Left colon (tissue), 2 donors: Measurements from ENCODE around the gene ATP8B4. TPM values are rescaled to one million over a fixed set of nuclear protein-coding genes. Genes with fewer than 3 reads are reported as not detected.
"Not testable (repeated sequence)": the region's sequence is repeated elsewhere in the genome, so short reads cannot be mapped to it uniquely, and the experiment has no call there.

ENCODE experiments used
- ATAC-seq: fragments of 200-7000 bp; cut with Tn5 transposase; one replicate; pipeline ENCODE4 v1.9.1; 2020; ENCODE audit warnings: mild to moderate bottlenecking, moderate library complexity
- DNase-seq, 2 donors: peaks; one replicate each; pipeline ENCODE4 v3.0.0-alpha.2; 2020
- intact Hi-C, 2 donors: fragments of 100-400 bp; cut with DNase I in 1 of 2; cut with micrococcal nuclease in 1 of 2; formaldehyde crosslinking; loops; one replicate each; pipeline versions ENCODE4 v1.11.2 to v1.14.0; 2022; cut with DNase I, micrococcal nuclease
- total RNA-seq, 2 donors: library from RNA; stranded (reverse); fragmentation: NEBNext Ultra II Directional; extraction: Animal tissue kit (Norgen Biotek cat#: 25700); gene quantifications; one replicate each; pipeline ENCODE4 v1.2.1, GENCODE V29; 2021
- donor health status: DM: no; HTN: no; CAD: no.
- donor health status: DM: yes; HTN: yes; CAD: no.

The ATP8B4 gene
- total RNA-seq, 2 donors from 2014 or later = 1.9 to 5.9 TPM

- intact Hi-C loops = no loop called here
- ATAC-seq = no peak
- DNase-seq = no peak
These were observed 128.0 kb downstream of the ATP8B4 start for GRCh38 chr15:49990835-49991545.

GRCh38 chr15:49989498-49989897, 129.5 kb downstream of the ATP8B4 start:
- DNase-seq = no peak
- intact Hi-C loops = no loop called here
- no peak for ATAC-seq

- DNase-seq (no peak), ATAC-seq (no peak)
- intact Hi-C loops = no loop called here
These were observed 130.3 kb downstream of the ATP8B4 start for GRCh38 chr15:49988766-49989165.

- intact Hi-C loops = no loop called here
These were observed 131.1 kb downstream of the ATP8B4 start for GRCh38 chr15:49987896-49988295.

GRCh38 chr15:49987198-49987785, 131.7 kb downstream of the ATP8B4 start:
- ATAC-seq = no peak
- intact Hi-C loops = no loop called here
- no peak for DNase-seq

More at GRCh38 chr15:49987896-49988295, 131.1 kb downstream of the ATP8B4 start:
- DNase-seq (no peak), ATAC-seq (no peak)

- intact Hi-C loops = no loop called here
- DNase-seq (no peak), ATAC-seq (no peak)
These were observed 132.7 kb downstream of the ATP8B4 start for GRCh38 chr15:49986326-49986725.

- DNase-seq (no peak), ATAC-seq (no peak)
- intact Hi-C loops = no loop called here
These were observed 133.6 kb downstream of the ATP8B4 start for GRCh38 chr15:49985463-49985862.

GRCh38 chr15:49984436-49984835, 134.6 kb downstream of the ATP8B4 start:
- intact Hi-C loops = no loop called here
- ATAC-seq (no peak), DNase-seq (no peak)

GRCh38 chr15:49982584-49982983, 136.4 kb downstream of the ATP8B4 start:
- intact Hi-C loops = no loop called here
- no peak for ATAC-seq
- DNase-seq = no peak

- intact Hi-C loops = no loop called here
- no peak for ATAC-seq
These were observed 139.2 kb downstream of the ATP8B4 start for GRCh38 chr15:49979705-49980382.

GRCh38 chr15:49978121-49978520, 140.9 kb downstream of the ATP8B4 start:
- ATAC-seq = no peak
- intact Hi-C loops = no loop called here
- DNase-seq = no peak

More at GRCh38 chr15:49979705-49980382, 139.2 kb downstream of the ATP8B4 start:
- DNase-seq = no peak

- DNase-seq = no peak
- intact Hi-C loops = no loop called here
- ATAC-seq = no peak
These were observed 141.7 kb downstream of the ATP8B4 start for GRCh38 chr15:49977306-49977705.

- DNase-seq = no peak
- ATAC-seq = no peak
- intact Hi-C loops = no loop called here
These were observed 154.5 kb downstream of the ATP8B4 start for GRCh38 chr15:49964551-49964950.

GRCh38 chr15:49964061-49964460, 155.0 kb downstream of the ATP8B4 start:
- no peak for DNase-seq
- intact Hi-C loops = no loop called here

GRCh38 chr15:49963033-49963772, 155.8 kb downstream of the ATP8B4 start:
- DNase-seq, ATAC-seq, intact Hi-C loops: not testable (repeated sequence)

More at GRCh38 chr15:49964061-49964460, 155.0 kb downstream of the ATP8B4 start:
- no peak for ATAC-seq

- intact Hi-C loops = no loop called here
- ATAC-seq (no peak), DNase-seq (no peak)
These were observed 156.9 kb downstream of the ATP8B4 start for GRCh38 chr15:49962044-49962602.

GRCh38 chr15:49953421-49953820, 165.6 kb downstream of the ATP8B4 start:
- intact Hi-C loops = no loop called here
- ATAC-seq (no peak), DNase-seq (no peak)

GRCh38 chr15:49946681-49947080, 172.4 kb downstream of the ATP8B4 start:
- intact Hi-C loops = no loop called here
- no peak for ATAC-seq
- no peak for DNase-seq

GRCh38 chr15:49934487-49934886, 184.5 kb downstream of the ATP8B4 start:
- intact Hi-C loops = no loop called here
- DNase-seq (no peak), ATAC-seq (no peak)
